AML-193 (cell line): ENCODE measurements around the gene CHD1L.
A peak's percentile ranks its signal among the peaks of the same experiment; 100 is the strongest.
"Not testable (repeated sequence)": the region's sequence is repeated elsewhere in the genome, so short reads cannot be mapped to it uniquely, and the experiment has no call there.

ENCODE experiments used
- DNase-seq, 2 experiments: peaks; one replicate each; lab custom pipeline; 2025; lab: John Stamatoyannopoulos, UW

CHD1L gene

GRCh38 chr1:147233903-147234302 is 8.6 kb upstream of the CHD1L start:
- DNase-seq = not testable (repeated sequence)

GRCh38 chr1:147235822-147236221 is 6.7 kb upstream of the CHD1L start:
- DNase-seq = no peak

- no peak for DNase-seq
Observed at GRCh38 chr1:147236448-147236847, 6.0 kb upstream of the CHD1L start.

GRCh38 chr1:147236959-147237791 is 5.3 kb upstream of the CHD1L start:
- DNase-seq = no peak

- no peak for DNase-seq
Observed at GRCh38 chr1:147238053-147238902, 4.2 kb upstream of the CHD1L start.

GRCh38 chr1:147238925-147239820 is 3.3 kb upstream of the CHD1L start:
- no peak for DNase-seq

GRCh38 chr1:147240131-147240721 is 2.3 kb upstream of the CHD1L start:
- DNase-seq = not testable (repeated sequence)

GRCh38 chr1:147241934-147242448 is 493 bp upstream of the CHD1L start:
- peak in 1 of 2 experiments; percentile 28 for DNase-seq

GRCh38 chr1:147243228-147243685 is 773 bp downstream of the CHD1L start:
- peak; percentile 17 to 28 for DNase-seq

GRCh38 chr1:147243841-147244240 is 1.4 kb downstream of the CHD1L start:
- DNase-seq = peak in 1 of 2 experiments; percentile 15

GRCh38 chr1:147245129-147245528 is 2.6 kb downstream of the CHD1L start:
- no peak for DNase-seq

GRCh38 chr1:147245586-147246021 is 3.1 kb downstream of the CHD1L start:
- peak; percentile 35 to 49 for DNase-seq

- DNase-seq = no peak
Observed at GRCh38 chr1:147246044-147246690, 3.7 kb downstream of the CHD1L start.

GRCh38 chr1:147246910-147247655 is 4.6 kb downstream of the CHD1L start:
- peak; percentile 9 to 46 for DNase-seq

GRCh38 chr1:147247656-147248238 is 5.3 kb downstream of the CHD1L start:
- no peak for DNase-seq

- DNase-seq = no peak
Observed at GRCh38 chr1:147252540-147252939, 10.1 kb downstream of the CHD1L start.

- DNase-seq = no peak
Observed at GRCh38 chr1:147260956-147261355, 18.5 kb downstream of the CHD1L start.

- DNase-seq = no peak
Observed at GRCh38 chr1:147264158-147264768, 21.8 kb downstream of the CHD1L start.

- no peak for DNase-seq
Observed at GRCh38 chr1:147266381-147266780, 23.9 kb downstream of the CHD1L start.
